HEK293 (cell line): ENCODE results near the gene RASAL2.

Source experiments
- KLF1 ChIP-seq: fragments of 450-650 bp; formaldehyde crosslinking; IDR thresholded peaks from 2 replicates; pipeline ENCODE4 v1.5.1; 2016; ENCODE audit warnings: missing biosample characterization, missing genetic modification characterization
- KLF9 ChIP-seq: fragments of 450-650 bp; formaldehyde crosslinking; IDR thresholded peaks from 2 replicates; pipeline ENCODE4 v1.5.1; 2016; ENCODE audit warnings: missing biosample characterization, missing genetic modification characterization, low read depth
- MZF1 ChIP-seq: fragments of 450-650 bp; formaldehyde crosslinking; IDR thresholded peaks from 2 replicates; pipeline ENCODE4 v1.5.1; 2017; ENCODE audit warnings: missing biosample characterization, missing genetic modification characterization, borderline replicate concordance
- OVOL3 ChIP-seq: fragments of 450-650 bp; formaldehyde crosslinking; IDR thresholded peaks from 2 replicates; pipeline ENCODE4 v1.5.1; 2016; ENCODE audit warnings: missing biosample characterization, missing genetic modification characterization
- SP2 ChIP-seq: fragments of 450-650 bp; formaldehyde crosslinking; IDR thresholded peaks from 2 replicates; pipeline ENCODE4 v1.5.1; 2016; ENCODE audit warnings: missing biosample characterization, missing genetic modification characterization
- SP7 ChIP-seq: fragments of 450-650 bp; formaldehyde crosslinking; IDR thresholded peaks from 2 replicates; pipeline ENCODE4 v1.5.1; 2016; ENCODE audit warnings: missing biosample characterization, missing genetic modification characterization
- ZBTB1 ChIP-seq: fragments of 450-650 bp; formaldehyde crosslinking; IDR thresholded peaks from 2 replicates; pipeline ENCODE4 v1.5.1; 2016; ENCODE audit warnings: missing biosample characterization, missing genetic modification characterization
- ZBTB7A ChIP-seq: fragments of 450-650 bp; formaldehyde crosslinking; IDR thresholded peaks from 2 replicates; pipeline ENCODE4 v1.5.1; 2016; ENCODE audit warnings: low read depth, missing biosample characterization, missing genetic modification characterization
- ZEB2 ChIP-seq: fragments of 450-650 bp; formaldehyde crosslinking; IDR thresholded peaks from 2 replicates; pipeline ENCODE4 v1.5.1; 2016; ENCODE audit warnings: missing biosample characterization, missing genetic modification characterization
- ZFP37 ChIP-seq: fragments of 450-650 bp; formaldehyde crosslinking; IDR thresholded peaks from 2 replicates; pipeline ENCODE4 v1.5.1; 2016; ENCODE audit warnings: missing biosample characterization, missing genetic modification characterization
- ZFP69B ChIP-seq: fragments of 450-650 bp; formaldehyde crosslinking; IDR thresholded peaks from 2 replicates; pipeline ENCODE4 v1.5.1; 2016; ENCODE audit warnings: missing biosample characterization, missing genetic modification characterization
- ZNF121 ChIP-seq: fragments of 450-650 bp; formaldehyde crosslinking; IDR thresholded peaks from 2 replicates; pipeline ENCODE4 v1.5.1; 2016; ENCODE audit warnings: missing biosample characterization, missing genetic modification characterization
- ZNF266 ChIP-seq: fragments of 450-650 bp; formaldehyde crosslinking; IDR thresholded peaks from 2 replicates; pipeline ENCODE4 v1.5.1; 2016; ENCODE audit warnings: missing biosample characterization, missing genetic modification characterization, low read depth
- ZNF391 ChIP-seq: fragments of 450-650 bp; formaldehyde crosslinking; IDR thresholded peaks from 2 replicates; pipeline ENCODE4 v1.5.1; 2016; ENCODE audit warnings: low read depth, missing biosample characterization, missing genetic modification characterization, borderline replicate concordance
- ZNF394 ChIP-seq: fragments of 450-650 bp; formaldehyde crosslinking; IDR thresholded peaks from 2 replicates; pipeline ENCODE4 v1.5.1; 2016; ENCODE audit warnings: missing biosample characterization, missing genetic modification characterization, mild to moderate bottlenecking, moderate library complexity, borderline replicate concordance
- ZNF623 ChIP-seq: fragments of 450-650 bp; formaldehyde crosslinking; IDR thresholded peaks from 2 replicates; pipeline ENCODE4 v1.5.1; 2016; ENCODE audit warnings: missing biosample characterization, missing genetic modification characterization
- ZNF654 ChIP-seq: fragments of 450-650 bp; formaldehyde crosslinking; IDR thresholded peaks from 2 replicates; pipeline ENCODE4 v1.5.1; 2016; ENCODE audit warnings: low read depth, missing biosample characterization, missing genetic modification characterization
- ZNF658 ChIP-seq: fragments of 450-650 bp; formaldehyde crosslinking; IDR thresholded peaks from 2 replicates; pipeline ENCODE4; 2016; ENCODE audit warnings: missing biosample characterization, missing genetic modification characterization
- ZNF837 ChIP-seq: fragments of 450-650 bp; formaldehyde crosslinking; IDR thresholded peaks from 2 replicates; pipeline ENCODE4 v1.5.1; 2016; ENCODE audit warnings: missing biosample characterization, missing genetic modification characterization
- TF ChIP-seq, protein P1 (sequence below): fragments of 450-650 bp; formaldehyde crosslinking; IDR thresholded peaks from 2 replicates; pipeline ENCODE4 v1.5.1; 2016; ENCODE audit warnings: missing biosample characterization, missing genetic modification characterization, low read depth
- TF ChIP-seq, protein P2 (sequence below): fragments of 450-650 bp; formaldehyde crosslinking; conservative IDR thresholded peaks from 2 replicates; pipeline ENCODE4 v1.5.1; 2016; ENCODE audit warnings: low read depth, missing biosample characterization, missing genetic modification characterization
- TF ChIP-seq, protein P3 (sequence below): fragments of 450-650 bp; formaldehyde crosslinking; IDR thresholded peaks from 2 replicates; pipeline ENCODE4 v1.5.1; 2016; ENCODE audit warnings: missing biosample characterization, missing genetic modification characterization, borderline replicate concordance
- TF ChIP-seq, protein P4 (sequence below): fragments of 450-650 bp; formaldehyde crosslinking; IDR thresholded peaks from 2 replicates; pipeline ENCODE4 v1.5.1; 2016; ENCODE audit warnings: missing biosample characterization, missing genetic modification characterization, borderline replicate concordance
- TF ChIP-seq, protein P5 (sequence below): fragments of 450-650 bp; formaldehyde crosslinking; IDR thresholded peaks from 2 replicates; pipeline ENCODE4 v1.5.1; 2016; ENCODE audit warnings: missing biosample characterization, missing genetic modification characterization
- TF ChIP-seq, protein P6 (sequence below): fragments of 450-650 bp; formaldehyde crosslinking; IDR thresholded peaks from 2 replicates; pipeline ENCODE4 v1.5.1; 2017; ENCODE audit warnings: missing biosample characterization, missing genetic modification characterization

Gene RASAL2

DNA sequence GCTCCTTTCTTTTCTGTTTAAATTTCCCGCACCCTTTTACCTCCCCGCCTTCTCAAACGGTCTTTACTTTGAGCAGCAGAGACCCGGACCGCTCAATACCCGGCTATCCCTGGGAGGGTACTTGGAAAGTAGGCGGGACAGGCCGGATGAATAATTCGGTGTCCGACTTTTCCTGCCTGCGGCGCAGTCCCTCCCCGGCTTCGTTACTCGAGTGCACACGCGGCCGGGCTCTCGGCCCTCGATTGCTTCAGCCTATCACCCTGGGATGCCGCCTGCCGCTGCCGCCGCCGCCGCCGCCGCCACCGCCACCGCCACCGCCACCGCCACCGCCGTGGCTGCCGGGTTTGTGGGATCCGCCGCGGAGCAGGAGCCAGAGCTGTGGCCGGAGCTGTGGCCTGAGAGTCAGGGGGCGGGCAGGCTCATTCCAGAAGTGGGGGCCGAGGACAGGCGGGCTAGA lies 382 bp upstream of the RASAL2 start (continued):
- TF ChIP-seq ZNF394 (tag by site-specific recombination) (peak; percentile 46; the same call in 1 of the 2 replicates), ZNF121 (tag by site-specific recombination) (no peak), ZBTB7A (tag by site-specific recombination) (no peak), ZBTB1 (tag by site-specific recombination) (no peak), ZNF391 (no peak), SP7 (tag by site-specific recombination) (peak; percentile 47; the same call in 1 of the 2 replicates), ZNF266 (tag by site-specific recombination) (no peak), KLF9 (tag by site-specific recombination) (peak; percentile 24; the same call in 1 of the 2 replicates), ZNF654 (tag by site-specific recombination) (no peak), ZFP69B (tag by site-specific recombination) (no peak; the same call in 1 of the 2 replicates), SP2 (tag by site-specific recombination) (peak; percentile 32), MZF1 (no peak; the same call in 1 of the 2 replicates), KLF1 (no peak), ZFP37 (tag by site-specific recombination) (no peak; the same call in 1 of the 2 replicates), OVOL3 (tag by site-specific recombination) (no peak), ZNF658 (tag by site-specific recombination) (no peak), ZNF837 (tag by site-specific recombination) (no peak), ZNF623 (tag by site-specific recombination) (no peak), ZEB2 (tag by site-specific recombination) (peak; percentile 45; the same call in 1 of the 2 replicates)
- TF ChIP-seq, protein P1, sequence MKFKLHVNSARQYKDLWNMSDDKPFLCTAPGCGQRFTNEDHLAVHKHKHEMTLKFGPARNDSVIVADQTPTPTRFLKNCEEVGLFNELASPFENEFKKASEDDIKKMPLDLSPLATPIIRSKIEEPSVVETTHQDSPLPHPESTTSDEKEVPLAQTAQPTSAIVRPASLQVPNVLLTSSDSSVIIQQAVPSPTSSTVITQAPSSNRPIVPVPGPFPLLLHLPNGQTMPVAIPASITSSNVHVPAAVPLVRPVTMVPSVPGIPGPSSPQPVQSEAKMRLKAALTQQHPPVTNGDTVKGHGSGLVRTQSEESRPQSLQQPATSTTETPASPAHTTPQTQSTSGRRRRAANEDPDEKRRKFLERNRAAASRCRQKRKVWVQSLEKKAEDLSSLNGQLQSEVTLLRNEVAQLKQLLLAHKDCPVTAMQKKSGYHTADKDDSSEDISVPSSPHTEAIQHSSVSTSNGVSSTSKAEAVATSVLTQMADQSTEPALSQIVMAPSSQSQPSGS (tag by site-specific recombination), result no peak
- TF ChIP-seq, protein P2, sequence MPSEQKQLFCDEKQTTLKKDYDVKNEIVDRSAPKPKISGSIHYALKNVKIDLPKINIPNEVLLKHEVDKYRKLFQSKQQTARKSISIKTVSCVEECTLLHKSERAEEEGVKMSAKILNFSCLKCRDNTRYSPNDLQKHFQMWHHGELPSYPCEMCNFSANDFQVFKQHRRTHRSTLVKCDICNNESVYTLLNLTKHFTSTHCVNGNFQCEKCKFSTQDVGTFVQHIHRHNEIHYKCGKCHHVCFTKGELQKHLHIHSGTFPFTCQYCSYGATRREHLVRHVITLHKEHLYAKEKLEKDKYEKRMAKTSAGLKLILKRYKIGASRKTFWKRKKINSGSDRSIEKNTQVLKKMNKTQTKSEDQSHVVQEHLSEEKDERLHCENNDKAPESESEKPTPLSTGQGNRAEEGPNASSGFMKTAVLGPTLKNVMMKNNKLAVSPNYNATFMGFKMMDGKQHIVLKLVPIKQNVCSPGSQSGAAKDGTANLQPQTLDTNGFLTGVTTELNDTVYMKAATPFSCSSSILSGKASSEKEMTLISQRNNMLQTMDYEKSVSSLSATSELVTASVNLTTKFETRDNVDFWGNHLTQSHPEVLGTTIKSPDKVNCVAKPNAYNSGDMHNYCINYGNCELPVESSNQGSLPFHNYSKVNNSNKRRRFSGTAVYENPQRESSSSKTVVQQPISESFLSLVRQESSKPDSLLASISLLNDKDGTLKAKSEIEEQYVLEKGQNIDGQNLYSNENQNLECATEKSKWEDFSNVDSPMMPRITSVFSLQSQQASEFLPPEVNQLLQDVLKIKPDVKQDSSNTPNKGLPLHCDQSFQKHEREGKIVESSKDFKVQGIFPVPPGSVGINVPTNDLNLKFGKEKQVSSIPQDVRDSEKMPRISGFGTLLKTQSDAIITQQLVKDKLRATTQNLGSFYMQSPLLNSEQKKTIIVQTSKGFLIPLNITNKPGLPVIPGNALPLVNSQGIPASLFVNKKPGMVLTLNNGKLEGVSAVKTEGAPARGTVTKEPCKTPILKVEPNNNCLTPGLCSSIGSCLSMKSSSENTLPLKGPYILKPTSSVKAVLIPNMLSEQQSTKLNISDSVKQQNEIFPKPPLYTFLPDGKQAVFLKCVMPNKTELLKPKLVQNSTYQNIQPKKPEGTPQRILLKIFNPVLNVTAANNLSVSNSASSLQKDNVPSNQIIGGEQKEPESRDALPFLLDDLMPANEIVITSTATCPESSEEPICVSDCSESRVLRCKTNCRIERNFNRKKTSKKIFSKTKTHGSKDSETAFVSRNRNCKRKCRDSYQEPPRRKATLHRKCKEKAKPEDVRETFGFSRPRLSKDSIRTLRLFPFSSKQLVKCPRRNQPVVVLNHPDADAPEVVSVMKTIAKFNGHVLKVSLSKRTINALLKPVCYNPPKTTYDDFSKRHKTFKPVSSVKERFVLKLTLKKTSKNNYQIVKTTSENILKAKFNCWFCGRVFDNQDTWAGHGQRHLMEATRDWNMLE (tag by site-specific recombination), result peak; percentile 54
- TF ChIP-seq, protein P3, sequence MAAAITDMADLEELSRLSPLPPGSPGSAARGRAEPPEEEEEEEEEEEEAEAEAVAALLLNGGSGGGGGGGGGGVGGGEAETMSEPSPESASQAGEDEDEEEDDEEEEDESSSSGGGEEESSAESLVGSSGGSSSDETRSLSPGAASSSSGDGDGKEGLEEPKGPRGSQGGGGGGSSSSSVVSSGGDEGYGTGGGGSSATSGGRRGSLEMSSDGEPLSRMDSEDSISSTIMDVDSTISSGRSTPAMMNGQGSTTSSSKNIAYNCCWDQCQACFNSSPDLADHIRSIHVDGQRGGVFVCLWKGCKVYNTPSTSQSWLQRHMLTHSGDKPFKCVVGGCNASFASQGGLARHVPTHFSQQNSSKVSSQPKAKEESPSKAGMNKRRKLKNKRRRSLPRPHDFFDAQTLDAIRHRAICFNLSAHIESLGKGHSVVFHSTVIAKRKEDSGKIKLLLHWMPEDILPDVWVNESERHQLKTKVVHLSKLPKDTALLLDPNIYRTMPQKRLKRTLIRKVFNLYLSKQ, result no peak
- TF ChIP-seq, protein P4, sequence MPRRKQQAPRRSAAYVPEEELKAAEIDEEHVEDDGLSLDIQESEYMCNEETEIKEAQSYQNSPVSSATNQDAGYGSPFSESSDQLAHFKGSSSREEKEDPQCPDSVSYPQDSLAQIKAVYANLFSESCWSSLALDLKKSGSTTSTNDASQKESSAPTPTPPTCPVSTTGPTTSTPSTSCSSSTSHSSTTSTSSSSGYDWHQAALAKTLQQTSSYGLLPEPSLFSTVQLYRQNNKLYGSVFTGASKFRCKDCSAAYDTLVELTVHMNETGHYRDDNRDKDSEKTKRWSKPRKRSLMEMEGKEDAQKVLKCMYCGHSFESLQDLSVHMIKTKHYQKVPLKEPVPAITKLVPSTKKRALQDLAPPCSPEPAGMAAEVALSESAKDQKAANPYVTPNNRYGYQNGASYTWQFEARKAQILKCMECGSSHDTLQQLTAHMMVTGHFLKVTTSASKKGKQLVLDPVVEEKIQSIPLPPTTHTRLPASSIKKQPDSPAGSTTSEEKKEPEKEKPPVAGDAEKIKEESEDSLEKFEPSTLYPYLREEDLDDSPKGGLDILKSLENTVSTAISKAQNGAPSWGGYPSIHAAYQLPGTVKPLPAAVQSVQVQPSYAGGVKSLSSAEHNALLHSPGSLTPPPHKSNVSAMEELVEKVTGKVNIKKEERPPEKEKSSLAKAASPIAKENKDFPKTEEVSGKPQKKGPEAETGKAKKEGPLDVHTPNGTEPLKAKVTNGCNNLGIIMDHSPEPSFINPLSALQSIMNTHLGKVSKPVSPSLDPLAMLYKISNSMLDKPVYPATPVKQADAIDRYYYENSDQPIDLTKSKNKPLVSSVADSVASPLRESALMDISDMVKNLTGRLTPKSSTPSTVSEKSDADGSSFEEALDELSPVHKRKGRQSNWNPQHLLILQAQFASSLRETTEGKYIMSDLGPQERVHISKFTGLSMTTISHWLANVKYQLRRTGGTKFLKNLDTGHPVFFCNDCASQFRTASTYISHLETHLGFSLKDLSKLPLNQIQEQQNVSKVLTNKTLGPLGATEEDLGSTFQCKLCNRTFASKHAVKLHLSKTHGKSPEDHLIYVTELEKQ, result no peak
- TF ChIP-seq, protein P5, sequence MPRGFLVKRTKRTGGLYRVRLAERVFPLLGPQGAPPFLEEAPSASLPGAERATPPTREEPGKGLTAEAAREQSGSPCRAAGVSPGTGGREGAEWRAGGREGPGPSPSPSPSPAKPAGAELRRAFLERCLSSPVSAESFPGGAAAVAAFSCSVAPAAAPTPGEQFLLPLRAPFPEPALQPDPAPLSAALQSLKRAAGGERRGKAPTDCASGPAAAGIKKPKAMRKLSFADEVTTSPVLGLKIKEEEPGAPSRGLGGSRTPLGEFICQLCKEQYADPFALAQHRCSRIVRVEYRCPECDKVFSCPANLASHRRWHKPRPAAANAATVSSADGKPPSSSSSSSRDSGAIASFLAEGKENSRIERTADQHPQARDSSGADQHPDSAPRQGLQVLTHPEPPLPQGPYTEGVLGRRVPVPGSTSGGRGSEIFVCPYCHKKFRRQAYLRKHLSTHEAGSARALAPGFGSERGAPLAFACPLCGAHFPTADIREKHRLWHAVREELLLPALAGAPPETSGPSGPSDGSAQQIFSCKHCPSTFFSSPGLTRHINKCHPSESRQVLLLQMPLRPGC, result 0 out of 2 replicates have a peak, but pooled peaks have one; percentile 10
- TF ChIP-seq, protein P6, sequence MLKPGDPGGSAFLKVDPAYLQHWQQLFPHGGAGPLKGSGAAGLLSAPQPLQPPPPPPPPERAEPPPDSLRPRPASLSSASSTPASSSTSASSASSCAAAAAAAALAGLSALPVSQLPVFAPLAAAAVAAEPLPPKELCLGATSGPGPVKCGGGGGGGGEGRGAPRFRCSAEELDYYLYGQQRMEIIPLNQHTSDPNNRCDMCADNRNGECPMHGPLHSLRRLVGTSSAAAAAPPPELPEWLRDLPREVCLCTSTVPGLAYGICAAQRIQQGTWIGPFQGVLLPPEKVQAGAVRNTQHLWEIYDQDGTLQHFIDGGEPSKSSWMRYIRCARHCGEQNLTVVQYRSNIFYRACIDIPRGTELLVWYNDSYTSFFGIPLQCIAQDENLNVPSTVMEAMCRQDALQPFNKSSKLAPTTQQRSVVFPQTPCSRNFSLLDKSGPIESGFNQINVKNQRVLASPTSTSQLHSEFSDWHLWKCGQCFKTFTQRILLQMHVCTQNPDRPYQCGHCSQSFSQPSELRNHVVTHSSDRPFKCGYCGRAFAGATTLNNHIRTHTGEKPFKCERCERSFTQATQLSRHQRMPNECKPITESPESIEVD (tag by site-specific recombination), result no peak
